PC-3 (cell line): Measurements from ENCODE around the gene PCDHGA7. TPM values are rescaled to one million over a fixed set of nuclear protein-coding genes. Genes with fewer than 3 reads are reported as not detected.
"Not testable (repeated sequence)": the region's sequence is repeated elsewhere in the genome, so short reads cannot be mapped to it uniquely, and the experiment has no call there.

ENCODE experiments used
- ATAC-seq: fragments of 200-7000 bp; cut with Tn5 transposase; 2 replicates; pipeline ENCODE4 v1.9.1; 2020; ENCODE audit warnings: mild to moderate bottlenecking, moderate library complexity
- Bru-seq: library from RNA; stranded (reverse); fragments of 400-500 nt; gene quantifications from one replicate; lab custom pipeline; 2021; lab: Mats Ljungman, UMichigan
- BruChase-seq, 2 experiments: library from RNA; stranded (reverse); fragments of 400-500 nt; gene quantifications; one replicate each; lab custom pipeline; 2021; lab: Mats Ljungman, UMichigan
- BruUV-seq: library from RNA; stranded (reverse); fragments of 400-500 nt; replicated peaks from 2 replicates; lab custom pipeline; 2021; lab: Mats Ljungman, UMichigan
- CTCF ChIA-PET: fragments of 300-600 bp; sonication (Branson Sonifier 250); formaldehyde crosslinking; loops from one replicate; lab custom pipeline; 2022; ENCODE audit warnings: antibody characterized with exemption; lab: Charles Lee
- POLR2A ChIA-PET: fragments of 300-600 bp; sonication (Branson Sonifier 250); formaldehyde crosslinking; loops from one replicate; lab custom pipeline; 2022; ENCODE audit warnings: antibody characterized with exemption; ENCODE audit not compliant: unreplicated experiment; lab: Charles Lee
- DNase-seq: peaks from one replicate; pipeline ENCODE4 v3.0.0-alpha.2; 2015
- H2AFZ ChIP-seq: fragments of 300-600 bp; sonication (generic); 2 replicates; pipeline ENCODE4 v1.6.0; 2016; ENCODE audit warnings: antibody characterized with exemption, low read length
- H3F3A ChIP-seq: fragments of 300-600 bp; sonication (generic); one replicate; pipeline ENCODE4 v1.6.0; 2017; ENCODE audit warnings: antibody characterized with exemption, low read length, control low read depth, mild to moderate bottlenecking; ENCODE audit not compliant: unreplicated experiment
- H3K27ac ChIP-seq: fragments of 300-600 bp; sonication (generic); 2 replicates; pipeline ENCODE4 v1.5.1; 2016; ENCODE audit warnings: mild to moderate bottlenecking, low read length
- H3K27me3 ChIP-seq: fragments of 300-600 bp; sonication (generic); 2 replicates; pipeline ENCODE4 v1.6.1; 2016; ENCODE audit warnings: low read length, mixed read lengths
- H3K36me3 ChIP-seq: fragments of 300-600 bp; sonication (generic); 2 replicates; pipeline ENCODE4 v1.6.1; 2016; ENCODE audit warnings: low read depth, mixed run types, low read length, mixed read lengths
- H3K4me1 ChIP-seq: fragments of 300-600 bp; sonication (generic); 2 replicates; pipeline ENCODE4 v1.5.1; 2016; ENCODE audit warnings: low read length; ENCODE audit not compliant: insufficient read depth
- H3K4me2 ChIP-seq: fragments of 300-600 bp; sonication (generic); 2 replicates; pipeline ENCODE4 v1.6.0; 2016; ENCODE audit warnings: low read length
- H3K4me3 ChIP-seq: fragments of 300-600 bp; sonication (generic); 2 replicates; pipeline ENCODE4 v1.5.1; 2016; ENCODE audit warnings: mild to moderate bottlenecking, low read length, mixed read lengths
- H3K79me2 ChIP-seq: fragments of 300-600 bp; sonication (generic); 2 replicates; pipeline ENCODE4 v1.6.1; 2017; ENCODE audit warnings: low read length, mixed read lengths
- H3K9ac ChIP-seq: fragments of 300-600 bp; sonication (generic); 2 replicates; pipeline ENCODE4 v1.6.0; 2016; ENCODE audit warnings: mild to moderate bottlenecking, low read length
- H3K9me2 ChIP-seq: fragments of 300-600 bp; sonication (generic); replicated peaks from 2 replicates; pipeline ENCODE4 v1.6.1; 2016; ENCODE audit warnings: mixed run types, low read length, mixed read lengths
- H3K9me3 ChIP-seq: fragments of 300-600 bp; sonication (generic); 2 replicates; pipeline ENCODE4 v1.6.1; 2016; ENCODE audit warnings: low read length, mixed read lengths
- H4K20me1 ChIP-seq: fragments of 300-600 bp; sonication (generic); 2 replicates; pipeline ENCODE4 v1.6.1; 2016; ENCODE audit warnings: low read length, mixed read lengths
- EZH2 ChIP-seq: fragments of 300-600 bp; sonication (generic); IDR thresholded peaks from one replicate; pipeline ENCODE4 v1.6.1; 2017; ENCODE audit warnings: antibody characterized with exemption, mild to moderate bottlenecking, low read length; ENCODE audit not compliant: unreplicated experiment
- EZH2phosphoT487 ChIP-seq: fragments of 300-600 bp; sonication (generic); IDR thresholded peaks from 2 replicates; pipeline ENCODE4 v1.6.1; 2018; ENCODE audit warnings: mild to moderate bottlenecking, antibody characterized with exemption, low read length, borderline replicate concordance
- intact Hi-C: fragments of 100-400 bp; cut with micrococcal nuclease; formaldehyde crosslinking; loops from 2 replicates; pipeline ENCODE4 v1.9.0; 2023
- long read RNA-seq: library from polyadenylated mRNA; unstranded; transcript quantifications from one replicate; pipeline ENCODE4 v2.0.0, GENCODE V29; 2021; ENCODE audit not compliant: unreplicated experiment
- total RNA-seq: library from RNA; depleted of rRNA; stranded (reverse); fragments of >200 nt; gene quantifications from 2 replicates; pipeline ENCODE4 v1.2.3, GENCODE V29; 2014; rRNA removed
- TF ChIP-seq, protein P1 (sequence below): fragments of 300-600 bp; sonication (generic); conservative IDR thresholded peaks from 2 replicates; pipeline ENCODE4 v1.5.1; 2017; ENCODE audit warnings: antibody characterized with exemption, low read depth, mild to moderate bottlenecking, low read length

Gene PCDHGA7
- total RNA-seq (0.51 and 0.75 TPM in 2 replicates), Bru-seq, nascent RNA (percentile 57 among the genes with signal in this experiment), BruChase-seq, experiment 1, labeled RNA remaining after a 6-hour chase (percentile 67 among the genes with signal in this experiment), BruChase-seq, experiment 2, labeled RNA remaining after a 2-hour chase (percentile 87 among the genes with signal in this experiment)
- long read RNA-seq = 0 reads

DNA sequence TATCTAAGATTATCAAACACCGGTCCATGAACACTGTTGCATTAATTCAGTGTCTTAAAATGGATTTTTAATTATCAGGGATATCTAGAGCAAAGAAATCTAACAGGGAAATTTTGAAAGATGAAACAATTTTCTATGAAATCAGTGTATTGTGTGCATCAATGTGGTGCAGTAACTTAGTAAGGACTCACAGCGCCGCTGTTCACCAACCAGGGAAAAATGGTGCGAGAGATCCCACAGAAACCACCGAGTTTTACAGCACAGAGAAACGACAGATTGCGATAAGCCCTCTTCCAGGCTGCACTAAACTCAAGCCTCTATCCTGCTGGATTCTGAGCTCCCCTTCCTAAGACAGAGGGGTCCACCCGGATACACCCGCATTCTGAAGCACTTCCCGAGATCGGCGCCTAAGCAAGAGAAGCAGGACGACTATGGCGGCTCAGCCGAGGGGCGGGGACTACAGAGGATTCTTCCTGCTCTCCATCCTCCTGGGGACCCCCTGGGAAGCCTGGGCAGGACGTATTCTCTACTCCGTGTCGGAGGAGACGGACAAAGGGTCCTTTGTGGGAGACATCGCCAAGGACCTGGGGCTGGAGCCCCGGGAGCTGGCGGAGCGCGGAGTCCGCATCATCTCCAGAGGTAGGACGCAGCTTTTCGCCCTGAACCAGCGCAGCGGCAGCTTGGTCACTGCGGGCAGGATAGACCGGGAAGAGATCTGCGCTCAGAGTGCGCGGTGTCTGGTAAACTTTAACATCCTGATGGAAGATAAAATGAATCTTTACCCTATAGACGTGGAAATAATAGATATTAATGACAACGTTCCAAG is at the start of gene PCDHGA7:
Gene PCDHGA7 (plus strand): TSS at position 274 of the 826 bp plus-strand sequence. CDS start 158 bp downstream, at position 432.
- Histone ChIP-seq H3K4me3 (no peak within 1 kb of the TSS), H3K9me2 (no peaks in the 10 kb centered on the region), H3K79me2 (no peaks in the 10 kb centered on the region), H3F3A (no peaks in the 10 kb centered on the region), H3K27ac (no peak within 1 kb of the TSS), H4K20me1 (no peaks in the 10 kb centered on the region), H3K27me3 (no peaks in the 10 kb centered on the region), H3K36me3 (no peaks in the 10 kb centered on the region), H2AFZ (no peak within 1 kb of the TSS), H3K9ac (no peak within 1 kb of the TSS), H3K4me1 (no peaks in the 10 kb centered on the region), H3K9me3 (0 out of 2 replicates have a peak, but pooled peaks cover 3% of the 10 kb centered on the region), H3K4me2 (no peak within 1 kb of the TSS)
- TF ChIP-seq EZH2 (no peak), EZH2phosphoT487 (no peak)
- TF ChIP-seq, protein P1, sequence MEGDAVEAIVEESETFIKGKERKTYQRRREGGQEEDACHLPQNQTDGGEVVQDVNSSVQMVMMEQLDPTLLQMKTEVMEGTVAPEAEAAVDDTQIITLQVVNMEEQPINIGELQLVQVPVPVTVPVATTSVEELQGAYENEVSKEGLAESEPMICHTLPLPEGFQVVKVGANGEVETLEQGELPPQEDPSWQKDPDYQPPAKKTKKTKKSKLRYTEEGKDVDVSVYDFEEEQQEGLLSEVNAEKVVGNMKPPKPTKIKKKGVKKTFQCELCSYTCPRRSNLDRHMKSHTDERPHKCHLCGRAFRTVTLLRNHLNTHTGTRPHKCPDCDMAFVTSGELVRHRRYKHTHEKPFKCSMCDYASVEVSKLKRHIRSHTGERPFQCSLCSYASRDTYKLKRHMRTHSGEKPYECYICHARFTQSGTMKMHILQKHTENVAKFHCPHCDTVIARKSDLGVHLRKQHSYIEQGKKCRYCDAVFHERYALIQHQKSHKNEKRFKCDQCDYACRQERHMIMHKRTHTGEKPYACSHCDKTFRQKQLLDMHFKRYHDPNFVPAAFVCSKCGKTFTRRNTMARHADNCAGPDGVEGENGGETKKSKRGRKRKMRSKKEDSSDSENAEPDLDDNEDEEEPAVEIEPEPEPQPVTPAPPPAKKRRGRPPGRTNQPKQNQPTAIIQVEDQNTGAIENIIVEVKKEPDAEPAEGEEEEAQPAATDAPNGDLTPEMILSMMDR = no peak
- ATAC-seq (no peak), DNase-seq (no peak)
- intact Hi-C loops = no loop called here
- CTCF ChIA-PET = no interaction called here
- POLR2A ChIA-PET = no interaction called here
- BruUV-seq = no TSS peak

DNA sequence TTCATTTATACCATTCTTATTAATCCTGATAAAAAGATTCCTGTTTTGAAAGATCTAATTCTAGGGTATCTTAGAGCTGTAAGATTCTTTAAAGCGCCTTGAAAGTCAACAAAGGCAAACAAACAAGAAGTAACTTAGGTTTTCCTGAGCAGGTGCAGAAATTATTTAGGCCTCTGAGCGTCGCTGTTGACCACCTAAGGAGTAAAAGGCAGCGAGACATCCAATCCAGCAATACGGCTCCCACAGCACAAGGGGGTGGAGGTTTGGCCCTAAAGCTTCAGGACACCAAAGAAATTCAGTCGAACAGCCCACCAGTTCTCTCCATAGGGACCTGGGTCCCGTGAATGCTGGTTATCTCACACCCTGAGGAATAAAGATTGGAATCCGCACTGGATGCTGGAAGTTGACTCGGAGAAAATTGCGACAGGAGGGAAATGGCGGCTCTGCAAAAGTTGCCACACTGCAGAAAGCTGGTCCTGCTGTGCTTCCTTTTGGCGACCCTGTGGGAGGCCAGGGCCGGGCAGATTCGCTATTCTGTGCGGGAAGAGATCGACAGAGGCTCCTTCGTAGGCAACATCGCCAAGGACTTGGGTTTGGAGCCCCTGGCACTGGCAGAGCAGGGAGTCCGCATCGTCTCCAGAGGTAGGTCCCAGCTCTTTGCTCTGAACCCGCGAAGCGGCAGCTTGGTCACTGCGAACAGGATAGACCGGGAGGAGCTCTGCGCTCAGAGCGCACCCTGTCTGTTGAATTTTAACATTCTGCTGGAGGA is 43.8 kb upstream of the PCDHGA7 start, which contains the start of gene PCDHGA2:
Gene PCDHGA2 (plus strand): TSS at position 223 of the 769 bp plus-strand sequence.
- Histone ChIP-seq H3K4me2 (no peak within 1 kb of the TSS), H3K27ac (no peak within 1 kb of the TSS), H3K9me2 (no peaks in the 10 kb centered on the region), H3K9ac (no peak within 1 kb of the TSS), H2AFZ (no peak within 1 kb of the TSS), H3K9me3 (no peaks in the 10 kb centered on the region), H3K79me2 (no peaks in the 10 kb centered on the region), H3K27me3 (no peaks in the 10 kb centered on the region), H3K4me3 (no peak within 1 kb of the TSS), H3K36me3 (no peaks in the 10 kb centered on the region), H3K4me1 (no peaks in the 10 kb centered on the region), H3F3A (no peaks in the 10 kb centered on the region), H4K20me1 (no peaks in the 10 kb centered on the region)
- ATAC-seq (no peak), DNase-seq (peak; percentile 12)
- ChIA-PET CTCF (no interaction called here), POLR2A (no interaction called here)
- no TSS peak for BruUV-seq
- intact Hi-C loops = no loop called here
- no peak for TF ChIP-seq EZH2
- TF ChIP-seq EZH2phosphoT487 = no peak
- TF ChIP-seq, protein P1 = 0 out of 2 replicates have a peak, but pooled peaks have one; percentile 12

DNA sequence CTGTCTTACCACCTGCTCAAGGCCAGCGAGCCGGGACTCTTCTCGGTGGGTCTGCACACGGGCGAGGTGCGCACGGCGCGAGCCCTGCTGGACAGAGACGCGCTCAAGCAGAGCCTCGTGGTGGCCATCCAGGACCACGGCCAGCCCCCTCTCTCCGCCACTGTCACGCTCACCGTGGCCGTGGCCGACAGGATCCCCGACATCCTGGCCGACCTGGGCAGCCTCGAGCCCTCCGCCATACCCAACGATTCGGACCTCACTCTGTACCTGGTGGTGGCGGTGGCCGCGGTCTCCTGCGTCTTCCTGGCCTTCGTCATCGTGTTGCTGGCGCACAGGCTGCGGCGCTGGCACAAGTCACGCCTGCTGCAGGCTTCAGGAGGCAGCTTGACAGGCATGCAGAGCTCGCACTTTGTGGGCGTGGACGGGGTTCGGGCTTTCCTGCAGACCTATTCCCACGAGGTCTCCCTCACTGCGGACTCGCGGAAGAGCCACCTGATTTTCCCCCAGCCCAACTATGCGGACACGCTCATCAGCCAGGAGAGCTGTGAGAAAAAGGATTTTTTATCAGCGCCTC is 41.7 kb upstream of the PCDHGA7 start:
- H3K4me3 ChIP-seq, H4K20me1 ChIP-seq, H3K9me2 ChIP-seq, H3K79me2 ChIP-seq, POLR2A ChIA-PET, H3K4me1 ChIP-seq, BruUV-seq, DNase-seq, H3K9me3 ChIP-seq, H2AFZ ChIP-seq, H3K27me3 ChIP-seq, ATAC-seq, H3K27ac ChIP-seq, CTCF ChIA-PET, intact Hi-C loops, H3F3A ChIP-seq, H3K36me3 ChIP-seq, H3K4me2 ChIP-seq, H3K9ac ChIP-seq: not testable (repeated sequence)
